Amygdala (tissue), 56 donors: Measurements from ENCODE around the gene TMEM184A.
A peak's percentile ranks its signal among the peaks of the same experiment; 100 is the strongest.
"Not testable (repeated sequence)": the region's sequence is repeated elsewhere in the genome, so short reads cannot be mapped to it uniquely, and the experiment has no call there.

Experiments
- DNase-seq, 56 donors: peaks; one replicate each; lab custom pipeline; 2025; lab: John Stamatoyannopoulos, UW

TMEM184A gene

GRCh38 chr7:1591396-1591795, 35.4 kb upstream of the TMEM184A start:
- no peak for DNase-seq

- no peak for DNase-seq
Observed at GRCh38 chr7:1590887-1591286, 34.9 kb upstream of the TMEM184A start.

- no peak for DNase-seq
Observed at GRCh38 chr7:1590476-1590875, 34.5 kb upstream of the TMEM184A start.

GRCh38 chr7:1588978-1589377, 33.0 kb upstream of the TMEM184A start:
- no peak for DNase-seq

GRCh38 chr7:1587738-1588137, 31.7 kb upstream of the TMEM184A start:
- no peak for DNase-seq

- no peak for DNase-seq
Observed at GRCh38 chr7:1586827-1587705, 31.1 kb upstream of the TMEM184A start.

GRCh38 chr7:1586126-1586826, 30.3 kb upstream of the TMEM184A start:
- DNase-seq: no peak

GRCh38 chr7:1585142-1585981, 29.4 kb upstream of the TMEM184A start:
- DNase-seq: no peak

GRCh38 chr7:1584700-1585099, 28.7 kb upstream of the TMEM184A start:
- DNase-seq: no peak

- DNase-seq: not testable (repeated sequence)
Observed at GRCh38 chr7:1583241-1583930, 27.4 kb upstream of the TMEM184A start.

- DNase-seq: no peak
Observed at GRCh38 chr7:1580422-1581030, 24.5 kb upstream of the TMEM184A start.

GRCh38 chr7:1579481-1580421, 23.7 kb upstream of the TMEM184A start:
- peak in 45 of 56 donors; percentile 7 to 75 (median 42) for DNase-seq

GRCh38 chr7:1578513-1578912, 22.5 kb upstream of the TMEM184A start:
- no peak for DNase-seq

- no peak for DNase-seq
Observed at GRCh38 chr7:1576521-1577253, 20.7 kb upstream of the TMEM184A start.

- no peak for DNase-seq
Observed at GRCh38 chr7:1575809-1576208, 19.8 kb upstream of the TMEM184A start.

GRCh38 chr7:1572111-1572822, 16.3 kb upstream of the TMEM184A start:
- no peak for DNase-seq
